GM10266 (cell line): Measurements from ENCODE around the gene UBE2J2.
"Not testable (repeated sequence)": the region's sequence is repeated elsewhere in the genome, so short reads cannot be mapped to it uniquely, and the experiment has no call there.

Experiments used
- DNase-seq: peaks from one replicate; pipeline ENCODE4 v3.0.0; 2012; ENCODE audit errors: extremely low spot score
- TF ChIP-seq, protein P1 (sequence below): IDR thresholded peaks from 2 replicates; pipeline ENCODE4 v1.5.1; 2012; ENCODE audit warnings: mild to moderate bottlenecking, low read depth; ENCODE audit not compliant: control insufficient read depth, insufficient read depth; ENCODE audit errors: missing control alignments

Gene UBE2J2

DNA sequence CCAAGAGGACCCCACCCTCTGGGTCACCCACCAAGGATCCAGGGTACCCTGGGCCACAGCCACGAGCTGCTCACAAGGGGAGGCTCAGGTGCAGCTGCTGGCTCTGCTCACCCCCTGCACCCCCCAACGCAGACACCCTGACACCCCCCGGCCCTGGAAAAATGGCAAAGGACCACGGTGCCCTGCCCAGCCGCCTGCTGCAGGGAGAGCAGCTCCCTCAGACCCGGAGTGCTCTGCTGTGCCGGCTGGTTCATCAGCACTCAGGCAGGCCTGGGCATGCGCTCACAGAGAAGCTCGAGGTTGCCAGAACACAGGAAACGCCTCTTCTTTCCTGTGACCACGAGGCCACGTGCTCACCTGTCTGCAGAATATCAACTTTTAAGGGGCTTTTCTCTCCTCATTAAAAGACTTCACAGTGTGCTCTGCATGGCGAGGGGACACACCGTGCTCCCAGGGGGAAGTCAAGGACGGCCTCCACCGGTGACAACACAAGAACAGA, 22.8 kb downstream of the UBE2J2 start:
- peak; percentile 90 for DNase-seq
- TF ChIP-seq, protein P1, sequence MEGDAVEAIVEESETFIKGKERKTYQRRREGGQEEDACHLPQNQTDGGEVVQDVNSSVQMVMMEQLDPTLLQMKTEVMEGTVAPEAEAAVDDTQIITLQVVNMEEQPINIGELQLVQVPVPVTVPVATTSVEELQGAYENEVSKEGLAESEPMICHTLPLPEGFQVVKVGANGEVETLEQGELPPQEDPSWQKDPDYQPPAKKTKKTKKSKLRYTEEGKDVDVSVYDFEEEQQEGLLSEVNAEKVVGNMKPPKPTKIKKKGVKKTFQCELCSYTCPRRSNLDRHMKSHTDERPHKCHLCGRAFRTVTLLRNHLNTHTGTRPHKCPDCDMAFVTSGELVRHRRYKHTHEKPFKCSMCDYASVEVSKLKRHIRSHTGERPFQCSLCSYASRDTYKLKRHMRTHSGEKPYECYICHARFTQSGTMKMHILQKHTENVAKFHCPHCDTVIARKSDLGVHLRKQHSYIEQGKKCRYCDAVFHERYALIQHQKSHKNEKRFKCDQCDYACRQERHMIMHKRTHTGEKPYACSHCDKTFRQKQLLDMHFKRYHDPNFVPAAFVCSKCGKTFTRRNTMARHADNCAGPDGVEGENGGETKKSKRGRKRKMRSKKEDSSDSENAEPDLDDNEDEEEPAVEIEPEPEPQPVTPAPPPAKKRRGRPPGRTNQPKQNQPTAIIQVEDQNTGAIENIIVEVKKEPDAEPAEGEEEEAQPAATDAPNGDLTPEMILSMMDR = no peak

DNA sequence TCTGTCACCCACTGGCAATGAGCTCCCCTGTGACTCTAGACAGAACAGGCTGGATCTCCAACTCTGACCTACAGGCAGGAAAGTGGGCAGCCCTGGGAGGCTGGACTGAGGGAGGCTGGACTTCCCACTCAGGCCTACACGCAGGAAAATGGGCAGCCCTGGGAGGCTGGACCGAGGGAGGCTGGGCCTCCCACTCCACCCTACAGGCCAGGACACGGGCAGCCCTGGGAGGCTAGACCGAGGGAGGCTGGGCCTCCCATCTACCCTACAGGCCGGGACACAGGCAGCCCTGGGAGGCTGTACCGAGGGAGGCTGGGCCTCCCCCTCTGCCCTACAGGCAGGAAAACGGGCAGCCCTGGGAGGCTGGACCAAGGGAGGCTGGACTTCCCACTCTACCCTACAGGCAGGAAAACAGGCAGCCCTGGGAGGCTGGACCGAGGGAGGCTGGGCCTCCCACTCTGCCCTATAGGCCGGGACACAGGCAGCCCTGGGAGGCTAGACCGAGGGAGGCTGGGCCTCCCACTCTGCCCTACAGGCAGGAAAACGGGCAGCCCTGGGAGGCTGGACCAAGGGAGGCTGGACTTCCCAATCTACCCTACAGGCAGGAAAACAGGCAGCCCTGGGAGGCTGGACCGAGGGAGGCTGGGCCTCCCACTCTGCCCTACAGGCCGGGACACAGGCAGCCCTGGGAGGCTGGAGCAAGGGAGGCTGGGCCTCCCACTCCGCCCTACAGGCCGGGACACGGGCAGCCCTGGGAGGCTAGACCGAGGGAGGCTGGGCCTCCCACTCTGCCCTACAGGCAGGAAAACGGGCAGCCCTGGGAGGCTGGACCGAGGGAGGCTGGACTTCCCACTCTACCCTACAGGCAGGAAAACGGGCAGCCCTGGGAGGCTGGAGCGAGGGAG, 25.4 kb downstream of the UBE2J2 start:
- DNase-seq = not testable (repeated sequence)

DNA sequence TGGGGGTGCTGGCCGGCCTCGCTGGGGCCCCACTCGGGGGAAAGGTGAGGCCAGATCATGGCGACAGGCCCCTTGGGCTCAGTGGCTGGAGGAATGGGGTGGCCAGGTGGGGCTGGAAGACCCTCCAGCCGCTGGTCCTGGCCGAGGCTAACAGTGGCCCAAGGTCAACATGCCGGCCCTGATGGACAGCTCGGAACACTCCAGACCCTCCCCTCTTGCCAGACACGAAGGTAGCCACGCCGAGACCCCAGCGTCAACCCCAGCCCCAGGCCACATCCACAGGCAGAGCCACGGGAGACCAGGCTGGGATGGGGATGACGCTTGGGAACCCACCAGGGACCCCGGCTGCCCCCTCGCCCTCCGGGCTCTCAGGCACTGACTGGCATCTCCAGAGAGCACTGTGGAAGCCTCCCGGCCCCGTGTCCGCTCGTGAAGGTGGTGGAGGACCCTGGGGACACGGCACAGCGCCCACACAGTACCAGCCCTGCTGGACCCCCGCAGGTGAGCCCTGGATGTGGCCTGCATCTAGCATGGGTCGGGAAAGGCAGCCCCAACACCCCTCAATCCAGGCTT, 26.2 kb downstream of the UBE2J2 start:
- TF ChIP-seq, protein P1 = no peak
- no peak for DNase-seq

DNA sequence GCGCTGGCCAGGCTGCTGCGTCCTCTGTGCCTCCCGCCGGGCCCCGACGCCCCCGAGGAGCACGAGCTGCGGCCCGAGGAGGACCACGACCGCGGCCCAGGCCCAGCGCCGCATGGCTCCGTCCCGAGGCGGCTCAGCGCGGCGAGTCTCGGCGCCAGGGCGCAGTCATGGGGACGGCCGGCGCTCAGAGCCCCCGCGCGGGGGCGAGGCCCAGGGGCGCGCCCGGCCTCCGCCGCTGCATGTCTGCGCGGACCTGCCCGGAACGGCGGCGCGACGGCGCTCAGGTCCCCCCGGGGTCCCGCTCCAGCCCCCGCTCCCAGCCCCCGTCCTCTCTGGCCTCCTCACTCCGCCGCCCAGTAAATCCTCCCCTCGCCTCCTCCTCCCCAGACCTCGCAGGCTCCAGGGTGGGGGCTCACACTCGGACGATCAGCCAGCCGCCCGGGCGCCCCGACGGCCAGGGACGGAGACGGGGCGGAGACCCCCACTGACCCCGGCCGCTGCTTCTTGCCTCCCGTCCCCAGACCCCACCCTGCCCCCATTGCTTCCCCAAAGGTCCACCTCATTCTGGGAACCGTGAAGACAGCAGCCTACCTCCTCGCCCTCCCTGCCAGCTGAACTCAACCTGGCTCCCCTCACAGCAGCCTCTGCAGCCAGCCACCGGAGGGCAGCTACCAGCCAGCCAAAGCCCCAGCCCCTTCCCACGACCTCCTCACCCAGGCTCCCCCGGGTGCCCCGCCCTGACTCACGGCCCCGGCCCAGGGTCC, 26.9 kb downstream of the UBE2J2 start, which contains the start of gene C1QTNF12:
TSS of gene C1QTNF12 (minus strand) at position 146 of the 764 bp plus-strand sequence. CDS start at position 114, 32 bp downstream.
- TF ChIP-seq, protein P1 = no peak
- no peak for DNase-seq

DNA sequence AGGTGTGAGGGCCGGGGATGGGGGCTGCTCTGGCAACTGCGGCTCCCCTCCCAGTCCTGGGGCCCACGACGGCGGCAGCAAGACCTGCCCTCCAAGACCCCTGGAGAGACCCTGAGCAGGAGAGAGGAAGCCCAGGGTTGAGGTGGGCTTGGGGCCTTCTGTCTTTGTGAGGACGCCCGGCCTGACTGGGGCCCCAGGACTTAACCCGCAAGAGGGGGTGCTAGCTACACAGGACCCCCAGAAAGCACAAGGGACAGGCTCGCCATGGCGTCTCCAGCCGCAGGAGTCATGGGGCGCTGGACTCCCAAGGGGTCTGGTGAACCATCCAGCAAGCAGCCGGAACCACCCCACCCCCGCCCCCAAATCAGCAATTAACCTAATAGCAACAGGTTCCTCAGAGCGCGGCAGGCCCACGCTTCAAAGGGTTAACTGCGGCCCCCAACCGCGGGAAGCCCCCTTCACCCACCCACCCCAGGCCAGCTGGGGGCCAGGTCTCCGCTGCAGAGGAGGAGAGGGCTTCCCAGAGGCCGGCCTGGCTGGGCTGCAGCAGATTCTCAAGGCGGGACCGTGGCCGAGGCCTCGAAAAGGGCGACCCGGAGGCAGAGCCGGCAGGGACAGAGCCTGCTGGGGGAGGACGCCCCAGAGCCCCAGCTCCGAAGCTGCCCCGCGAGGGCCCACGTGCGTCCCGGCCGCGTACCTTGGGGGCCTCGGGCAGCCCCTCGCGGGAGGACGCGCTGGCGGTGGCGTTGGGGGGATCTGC, 27.7 kb downstream of the UBE2J2 start:
- no peak for DNase-seq
- TF ChIP-seq, protein P1 = no peak

DNA sequence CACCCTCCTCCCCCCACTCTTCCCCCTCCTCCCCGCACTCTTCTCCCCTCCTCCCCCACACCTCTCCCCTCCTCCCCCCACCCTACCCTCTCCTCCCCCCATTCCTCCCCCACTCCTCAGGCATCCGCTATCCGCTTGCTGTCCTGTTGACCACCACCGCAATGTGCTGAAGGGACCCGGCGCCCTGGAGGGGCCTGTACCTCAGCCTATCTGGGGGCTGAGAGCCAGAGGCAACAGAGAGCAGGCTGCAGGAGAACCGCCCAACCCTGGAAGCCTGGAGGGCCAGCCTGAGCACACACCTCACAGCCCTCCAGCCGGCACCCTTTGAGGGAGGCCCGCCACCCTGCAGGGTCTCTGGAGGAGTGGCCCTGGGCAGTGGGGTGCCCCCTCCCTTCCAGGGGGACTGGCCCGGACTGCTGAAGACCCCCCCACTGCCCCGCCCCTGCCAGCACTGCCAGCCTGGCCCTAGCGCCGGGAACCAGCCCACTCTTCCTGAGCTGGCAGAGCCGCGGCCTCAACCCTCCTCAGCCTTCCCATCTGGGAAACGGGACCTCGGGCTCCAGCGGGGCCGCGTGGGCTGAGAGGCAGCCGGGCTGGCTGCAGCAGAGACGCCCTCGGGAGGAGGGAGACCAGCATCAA, 28.4 kb downstream of the UBE2J2 start:
- DNase-seq = no peak
- TF ChIP-seq, protein P1 = no peak

DNA sequence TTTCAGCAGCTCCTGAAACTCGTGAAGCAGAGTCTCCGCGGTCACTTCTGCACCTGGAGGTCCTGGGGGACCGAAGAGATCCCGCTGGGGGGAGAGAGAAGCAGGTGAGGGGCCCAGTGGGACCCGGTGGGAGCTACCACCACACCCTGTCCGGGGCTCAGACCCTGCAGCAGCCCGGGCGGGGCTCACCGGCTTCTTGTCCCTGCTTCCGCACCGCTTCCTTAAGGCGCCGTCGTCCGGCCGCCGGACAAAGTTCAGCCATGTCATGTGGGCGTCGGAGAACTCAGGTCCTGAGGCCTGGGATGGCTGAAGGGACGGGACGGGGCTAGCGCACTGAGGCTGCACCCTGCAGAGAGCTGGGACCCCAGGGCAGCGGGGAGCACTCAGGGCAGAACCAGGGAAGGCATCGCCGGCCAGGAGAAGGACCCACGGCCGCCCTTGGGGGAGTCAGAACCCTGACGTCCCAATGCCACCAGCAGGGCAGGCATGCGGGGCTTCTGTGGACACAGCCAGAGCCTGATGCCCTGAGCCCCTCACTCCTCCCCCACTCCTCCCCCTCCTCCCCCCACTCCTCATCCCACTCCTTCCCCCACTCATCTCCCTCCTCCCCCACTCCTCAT, 29.4 kb downstream of the UBE2J2 start:
- TF ChIP-seq, protein P1 = no peak
- DNase-seq = no peak
